KMS-11 (cell line): Measurements from ENCODE around the gene PRPF8.

Experiments used
- H2AFZ ChIP-seq: fragments of 200-600 bp; sonication (generic); 2 replicates; pipeline ENCODE4 v1.6.1; 2016; ENCODE audit warnings: antibody characterized with exemption, mixed run types, low read depth
- H3K27ac ChIP-seq: fragments of 200-600 bp; sonication (generic); 2 replicates; pipeline ENCODE4 v1.6.1; 2016; ENCODE audit warnings: mild to moderate bottlenecking, mixed run types
- H3K27me3 ChIP-seq: fragments of 200-600 bp; sonication (generic); 2 replicates; pipeline ENCODE4 v1.6.1; 2017; ENCODE audit warnings: mild to moderate bottlenecking, low read depth, mixed run types, moderate library complexity; ENCODE audit not compliant: insufficient read depth
- H3K36me3 ChIP-seq: fragments of 200-600 bp; sonication (generic); 2 replicates; pipeline ENCODE4 v1.6.1; 2017; ENCODE audit warnings: mild to moderate bottlenecking, mixed run types; ENCODE audit not compliant: insufficient read depth
- H3K4me1 ChIP-seq: fragments of 200-600 bp; sonication (generic); 2 replicates; pipeline ENCODE4 v1.6.1; 2016; ENCODE audit warnings: mild to moderate bottlenecking, low read depth, mixed run types; ENCODE audit not compliant: poor library complexity, severe bottlenecking
- H3K4me2 ChIP-seq: fragments of 200-600 bp; sonication (generic); 2 replicates; pipeline ENCODE4 v1.7.0; 2016; ENCODE audit warnings: mild to moderate bottlenecking, mixed run types
- H3K4me3 ChIP-seq: fragments of 200-600 bp; sonication (generic); IDR thresholded peaks from 2 replicates; pipeline ENCODE4 v1.6.1; 2017; ENCODE audit warnings: low read depth, low read length, mixed read lengths; ENCODE audit not compliant: insufficient read depth
- H3K79me2 ChIP-seq: fragments of 200-600 bp; sonication (generic); 2 replicates; pipeline ENCODE4 v1.6.1; 2016; ENCODE audit warnings: low read depth, mixed run types; ENCODE audit not compliant: insufficient read depth
- H3K9ac ChIP-seq: fragments of 200-600 bp; sonication (generic); 2 replicates; pipeline ENCODE4 v1.6.1; 2016; ENCODE audit warnings: mild to moderate bottlenecking, mixed run types
- H4K20me1 ChIP-seq: fragments of 200-600 bp; sonication (generic); 2 replicates; pipeline ENCODE4 v1.6.1; 2016; ENCODE audit warnings: mild to moderate bottlenecking, mixed run types; ENCODE audit not compliant: insufficient read depth
- CTCF ChIP-seq: fragments of 200-600 bp; sonication (generic); conservative IDR thresholded peaks from 2 replicates; pipeline ENCODE4 v1.6.1; 2017; ENCODE audit warnings: low read depth, mild to moderate bottlenecking, antibody characterized with exemption, low read length, moderate library complexity, mixed read lengths

The PRPF8 gene

GRCh38 chr17:1716912-1717695 is 32.4 kb upstream of the PRPF8 start:
- Histone ChIP-seq H3K9ac (peak overlapping the region; percentile 97), H3K4me3 (no peak overlapping the region)

GRCh38 chr17:1716076-1716911 is 31.6 kb upstream of the PRPF8 start:
- no peaks in the 10 kb centered on the region for H3K79me2 ChIP-seq
- TF ChIP-seq CTCF = no peak
- H3K27ac ChIP-seq = peak overlapping the region; percentile 99
- no peaks in the 10 kb centered on the region for H4K20me1 ChIP-seq
- H2AFZ ChIP-seq = 0 out of 2 replicates have a peak overlapping the region, but pooled peaks have one; percentile 17
- H3K4me3 ChIP-seq = no peak overlapping the region
- H3K4me2 ChIP-seq = peak overlapping the region; percentile 97
- peaks cover 23% of the 10 kb centered on the region for H3K4me1 ChIP-seq
- no peaks in the 10 kb centered on the region for H3K27me3 ChIP-seq
- peak overlapping the region; percentile 97 for H3K9ac ChIP-seq
- no peaks in the 10 kb centered on the region for H3K36me3 ChIP-seq

More at GRCh38 chr17:1716912-1717695, 32.4 kb upstream of the PRPF8 start:
- Histone ChIP-seq H3K4me2 (peak overlapping the region; percentile 97), H4K20me1 (no peaks in the 10 kb centered on the region), H3K27ac (peak overlapping the region; percentile 99), H3K27me3 (no peaks in the 10 kb centered on the region), H3K36me3 (no peaks in the 10 kb centered on the region), H2AFZ (peak overlapping the region; percentile 17; the same call in 1 of the 2 replicates), H3K4me1 (peaks cover 29% of the 10 kb centered on the region), H3K79me2 (no peaks in the 10 kb centered on the region)
- TF ChIP-seq CTCF = no peak

GRCh38 chr17:1715803-1716075 is 31.1 kb upstream of the PRPF8 start:
- H3K79me2 ChIP-seq = no peaks in the 10 kb centered on the region
- peak overlapping the region; percentile 39; the same call in 1 of the 2 replicates for H3K4me2 ChIP-seq
- no peaks in the 10 kb centered on the region for H4K20me1 ChIP-seq
- no peak overlapping the region for H3K27ac ChIP-seq
- no peak overlapping the region for H3K4me3 ChIP-seq
- H2AFZ ChIP-seq = no peak overlapping the region
- no peaks in the 10 kb centered on the region for H3K27me3 ChIP-seq
- H3K9ac ChIP-seq = no peak overlapping the region; the same call in 1 of the 2 replicates
- peaks cover 17% of the 10 kb centered on the region for H3K4me1 ChIP-seq
- no peak for TF ChIP-seq CTCF
- no peaks in the 10 kb centered on the region for H3K36me3 ChIP-seq

- H3K4me3 ChIP-seq = no peak overlapping the region
- H3K79me2 ChIP-seq = no peaks in the 10 kb centered on the region
- no peak overlapping the region; the same call in 1 of the 2 replicates for H2AFZ ChIP-seq
- peaks cover 13% of the 10 kb centered on the region for H3K4me1 ChIP-seq
- no peak for TF ChIP-seq CTCF
- H4K20me1 ChIP-seq = no peaks in the 10 kb centered on the region
- no peak overlapping the region; the same call in 1 of the 2 replicates for H3K9ac ChIP-seq
- H3K27me3 ChIP-seq = no peaks in the 10 kb centered on the region
- no peaks in the 10 kb centered on the region for H3K36me3 ChIP-seq
- H3K4me2 ChIP-seq = peak overlapping the region; percentile 39
- no peak overlapping the region for H3K27ac ChIP-seq
Observed at GRCh38 chr17:1714980-1715802, 30.5 kb upstream of the PRPF8 start.
